Lower lobe of right lung (tissue), 2 donors: ENCODE data around the gene ASB5. TPM values are rescaled to one million over a fixed set of nuclear protein-coding genes. Genes with fewer than 3 reads are reported as not detected.

ENCODE experiments used
- ATAC-seq, 2 donors: fragments of 200-7000 bp; cut with Tn5 transposase; one replicate each; pipeline ENCODE4 v1.9.1; 2020 to 2022; ENCODE audit warnings: mild to moderate bottlenecking in 2 of 2, moderate library complexity in 2 of 2
- DNase-seq: peaks from one replicate; pipeline ENCODE4 v3.0.0-alpha.2; 2020
- H3K27ac ChIP-seq: fragments of 200-600 bp; one replicate; pipeline ENCODE4 v1.8.0; 2022
- H3K27me3 ChIP-seq: fragments of 200-600 bp; one replicate; pipeline ENCODE4 v1.8.0; 2022; ENCODE audit warnings: low read depth
- H3K36me3 ChIP-seq: fragments of 200-600 bp; one replicate; pipeline ENCODE4 v1.8.0; 2022; ENCODE audit warnings: mild to moderate bottlenecking
- H3K4me1 ChIP-seq: fragments of 200-600 bp; one replicate; pipeline ENCODE4 v1.8.0; 2022
- H3K4me3 ChIP-seq: fragments of 200-600 bp; one replicate; pipeline ENCODE4 v1.8.0; 2022; ENCODE audit warnings: mild to moderate bottlenecking
- H3K9me3 ChIP-seq: fragments of 200-600 bp; one replicate; pipeline ENCODE4 v1.8.0; 2022
- CTCF ChIP-seq: fragments of 200-600 bp; IDR thresholded peaks from one replicate; pipeline ENCODE4 v1.8.0; 2022; ENCODE audit warnings: antibody characterized with exemption, mild to moderate bottlenecking
- intact Hi-C: fragments of 100-400 bp; cut with DNase I; formaldehyde crosslinking; loops from one replicate; pipeline ENCODE4 v1.11.0; 2022
- total RNA-seq: library from RNA; stranded (reverse); fragmentation: NEBNext Ultra II Directional; extraction: Animal tissue kit (Norgen Biotek cat#: 25700); gene quantifications from one replicate; pipeline ENCODE4 v1.2.1, GENCODE V29; 2021
- donor health status: DM: no; HTN: yes; CAD: no; lungs with severe emphysema.

The ASB5 gene
- total RNA-seq, 1 donor from 2014 or later: not detected

- no peak overlapping the region for H3K4me3 ChIP-seq
- no peaks in the 10 kb centered on the region for H3K36me3 ChIP-seq
- TF ChIP-seq CTCF: no peak
- ATAC-seq (no peak), DNase-seq (no peak)
- no peaks in the 10 kb centered on the region for H3K27me3 ChIP-seq
- H3K27ac ChIP-seq: no peak overlapping the region
- no peaks in the 10 kb centered on the region for H3K4me1 ChIP-seq
- H3K9me3 ChIP-seq: no peaks in the 10 kb centered on the region
- intact Hi-C loops: no loop called here
Observed at GRCh38 chr4:176259330-176260090, 9.5 kb downstream of the ASB5 start.

GRCh38 chr4:176258135-176258534 lies 10.9 kb downstream of the ASB5 start:
- intact Hi-C loops: no loop called here

GRCh38 chr4:176256921-176257320 lies 12.1 kb downstream of the ASB5 start:
- no peak overlapping the region for H3K4me3 ChIP-seq
- H3K27me3 ChIP-seq: no peaks in the 10 kb centered on the region
- DNase-seq (no peak), ATAC-seq (no peak)
- TF ChIP-seq CTCF: no peak
- no peak overlapping the region for H3K27ac ChIP-seq
- H3K9me3 ChIP-seq: no peaks in the 10 kb centered on the region
- H3K4me1 ChIP-seq: no peaks in the 10 kb centered on the region
- no peaks in the 10 kb centered on the region for H3K36me3 ChIP-seq
- intact Hi-C loops: no loop called here

More at GRCh38 chr4:176258135-176258534, 10.9 kb downstream of the ASB5 start:
- no peaks in the 10 kb centered on the region for H3K36me3 ChIP-seq
- no peak overlapping the region for H3K27ac ChIP-seq
- no peaks in the 10 kb centered on the region for H3K27me3 ChIP-seq
- H3K4me1 ChIP-seq: no peaks in the 10 kb centered on the region
- TF ChIP-seq CTCF: no peak
- DNase-seq (no peak), ATAC-seq (no peak)
- no peaks in the 10 kb centered on the region for H3K9me3 ChIP-seq
- H3K4me3 ChIP-seq: no peak overlapping the region

- no peaks in the 10 kb centered on the region for H3K4me1 ChIP-seq
- H3K4me3 ChIP-seq: no peak overlapping the region
- DNase-seq (no peak), ATAC-seq (no peak)
- no peak overlapping the region for H3K27ac ChIP-seq
- no peak for TF ChIP-seq CTCF
- H3K27me3 ChIP-seq: no peaks in the 10 kb centered on the region
- no peaks in the 10 kb centered on the region for H3K36me3 ChIP-seq
- intact Hi-C loops: no loop called here
- no peaks in the 10 kb centered on the region for H3K9me3 ChIP-seq
Observed at GRCh38 chr4:176242764-176243347, 26.2 kb downstream of the ASB5 start.

GRCh38 chr4:176241703-176242102 lies 27.3 kb downstream of the ASB5 start:
- Histone ChIP-seq H3K9me3 (no peaks in the 10 kb centered on the region), H3K27me3 (no peaks in the 10 kb centered on the region), H3K36me3 (no peaks in the 10 kb centered on the region), H3K27ac (no peak overlapping the region), H3K4me3 (no peak overlapping the region), H3K4me1 (no peaks in the 10 kb centered on the region)
- ATAC-seq (no peak), DNase-seq (no peak)
- no peak for TF ChIP-seq CTCF
- intact Hi-C loops: no loop called here
